ENCODE results near the gene ERC2.

The ERC2 gene

DNA sequence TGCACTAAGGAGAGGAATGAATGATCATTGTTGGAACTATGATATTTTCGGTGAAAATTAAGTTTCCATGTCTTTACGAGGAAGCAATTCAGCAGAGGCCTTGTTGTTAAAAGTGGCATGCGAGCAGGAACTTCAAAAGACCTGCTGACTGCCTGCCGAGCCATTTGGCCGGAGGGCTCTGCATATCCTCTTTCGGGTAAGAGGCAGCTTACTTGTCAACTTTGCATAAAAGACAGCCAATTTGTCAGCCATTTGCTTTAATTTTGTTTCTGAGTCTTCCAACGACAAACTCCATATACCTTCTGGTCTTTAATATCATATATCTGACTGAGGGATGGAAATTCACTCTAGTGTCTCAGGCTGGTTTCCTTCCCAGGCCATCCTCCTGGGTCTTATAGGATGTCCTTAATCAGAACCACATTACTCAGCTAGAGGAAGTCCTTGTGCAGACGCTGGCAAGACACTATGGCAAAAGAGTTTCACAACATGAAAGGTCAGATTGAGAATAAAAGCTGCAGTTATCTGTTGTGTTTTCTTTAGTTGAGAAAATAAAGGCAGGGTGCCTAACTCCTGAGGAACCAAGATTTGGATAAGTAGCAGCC, 852.5 kb downstream of the ERC2 start:
- no peak for TF ChIP-seq ZFX (IDR thresholded peaks at IDR 0.05; ENCODE audit: borderline replicate concordance)
- TF ChIP-seq, protein P1, sequence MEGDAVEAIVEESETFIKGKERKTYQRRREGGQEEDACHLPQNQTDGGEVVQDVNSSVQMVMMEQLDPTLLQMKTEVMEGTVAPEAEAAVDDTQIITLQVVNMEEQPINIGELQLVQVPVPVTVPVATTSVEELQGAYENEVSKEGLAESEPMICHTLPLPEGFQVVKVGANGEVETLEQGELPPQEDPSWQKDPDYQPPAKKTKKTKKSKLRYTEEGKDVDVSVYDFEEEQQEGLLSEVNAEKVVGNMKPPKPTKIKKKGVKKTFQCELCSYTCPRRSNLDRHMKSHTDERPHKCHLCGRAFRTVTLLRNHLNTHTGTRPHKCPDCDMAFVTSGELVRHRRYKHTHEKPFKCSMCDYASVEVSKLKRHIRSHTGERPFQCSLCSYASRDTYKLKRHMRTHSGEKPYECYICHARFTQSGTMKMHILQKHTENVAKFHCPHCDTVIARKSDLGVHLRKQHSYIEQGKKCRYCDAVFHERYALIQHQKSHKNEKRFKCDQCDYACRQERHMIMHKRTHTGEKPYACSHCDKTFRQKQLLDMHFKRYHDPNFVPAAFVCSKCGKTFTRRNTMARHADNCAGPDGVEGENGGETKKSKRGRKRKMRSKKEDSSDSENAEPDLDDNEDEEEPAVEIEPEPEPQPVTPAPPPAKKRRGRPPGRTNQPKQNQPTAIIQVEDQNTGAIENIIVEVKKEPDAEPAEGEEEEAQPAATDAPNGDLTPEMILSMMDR (IDR thresholded peaks at IDR 0.05): no peak
- no peak overlapping the region for H3K27ac ChIP-seq

DNA sequence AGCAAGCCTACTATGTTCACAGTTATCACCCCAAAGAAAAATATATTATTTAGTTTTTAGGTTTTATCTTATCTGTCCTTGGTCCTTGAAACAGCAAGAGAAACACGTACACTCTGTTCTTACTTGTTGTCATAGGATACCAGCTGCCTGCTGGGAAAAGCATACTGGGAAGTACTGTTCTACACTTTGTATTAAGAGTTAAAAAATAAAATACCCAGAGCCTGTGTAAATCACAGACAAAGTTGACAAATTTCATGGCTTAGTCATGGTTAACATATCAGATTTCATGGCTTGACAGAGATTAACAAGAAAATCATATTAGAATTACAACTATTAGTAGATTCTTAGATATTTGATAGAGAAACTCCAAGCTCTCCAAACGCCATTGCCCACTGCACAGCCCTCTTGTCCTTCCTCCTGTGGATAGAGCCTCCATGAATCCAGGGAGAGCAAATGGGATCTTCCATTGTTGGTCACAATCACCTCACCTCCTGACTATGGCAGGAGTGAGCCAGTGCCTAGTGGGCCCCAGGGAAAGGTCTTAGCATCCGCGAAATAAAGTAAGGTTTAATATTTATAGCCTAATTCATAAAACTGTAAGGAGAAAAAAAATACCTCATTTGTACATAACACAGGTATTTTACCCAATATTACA, 853.1 kb downstream of the ERC2 start:
- H3K27ac ChIP-seq: no peak overlapping the region
- no peak for TF ChIP-seq ZFX (IDR thresholded peaks at IDR 0.05; ENCODE audit: borderline replicate concordance)
- TF ChIP-seq, protein P1 (IDR thresholded peaks at IDR 0.05): no peak

DNA sequence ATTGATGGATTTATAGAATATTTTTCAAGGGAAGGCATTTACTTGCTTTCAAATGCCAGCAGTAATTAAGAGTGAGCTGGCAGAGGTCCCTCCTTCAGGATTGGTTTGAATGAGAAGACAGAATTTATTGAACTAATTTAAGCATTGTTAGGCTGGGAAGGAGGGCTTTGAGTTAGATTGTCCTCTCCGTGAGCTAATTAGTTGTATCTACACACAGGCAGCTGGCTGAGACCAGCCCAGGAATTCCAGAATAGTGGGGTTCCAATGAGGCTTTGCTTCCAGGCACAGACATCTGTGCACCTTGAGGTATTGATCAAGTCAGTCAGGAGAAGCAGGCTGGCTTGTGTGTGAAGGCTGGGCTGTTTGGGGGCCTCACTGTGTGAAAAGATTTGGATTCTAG, 857.1 kb downstream of the ERC2 start:
- TF ChIP-seq, protein P1 (IDR thresholded peaks at IDR 0.05): no peak
- no peak for TF ChIP-seq ZFX (IDR thresholded peaks at IDR 0.05; ENCODE audit: borderline replicate concordance)
- H3K27ac ChIP-seq: no peak overlapping the region

DNA sequence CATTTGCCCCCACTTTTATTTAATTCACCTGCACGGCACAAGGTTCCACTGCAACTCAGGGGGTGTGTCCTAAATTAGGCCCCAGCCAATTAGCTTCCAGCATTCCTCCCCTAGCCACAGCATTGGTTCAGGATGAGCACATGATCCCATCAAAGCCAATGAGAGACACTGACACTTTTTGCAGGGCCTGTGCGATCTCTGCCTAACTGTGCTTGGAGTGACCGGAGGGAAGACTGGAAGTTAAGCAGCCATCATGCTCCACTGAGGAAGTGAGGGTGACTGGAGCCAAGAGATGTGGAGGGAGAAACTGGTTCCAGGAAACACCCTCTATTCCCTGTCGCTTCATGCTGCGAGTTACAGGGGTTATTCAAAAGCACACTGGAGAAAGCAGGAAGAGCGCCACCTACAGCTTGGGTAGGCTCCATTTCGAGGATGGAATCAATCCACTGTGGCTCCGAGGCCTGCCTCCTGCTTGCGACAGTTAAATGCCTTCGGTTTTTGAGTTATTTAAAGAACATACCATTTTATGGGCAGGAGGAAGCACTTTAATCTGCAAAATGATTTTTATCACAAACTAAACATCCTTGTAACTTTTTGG, 858.9 kb downstream of the ERC2 start:
- TF ChIP-seq, protein P1 (IDR thresholded peaks at IDR 0.05): peak; percentile 37
- no peak for TF ChIP-seq ZFX (IDR thresholded peaks at IDR 0.05; ENCODE audit: borderline replicate concordance)
- no peak overlapping the region for H3K27ac ChIP-seq

DNA sequence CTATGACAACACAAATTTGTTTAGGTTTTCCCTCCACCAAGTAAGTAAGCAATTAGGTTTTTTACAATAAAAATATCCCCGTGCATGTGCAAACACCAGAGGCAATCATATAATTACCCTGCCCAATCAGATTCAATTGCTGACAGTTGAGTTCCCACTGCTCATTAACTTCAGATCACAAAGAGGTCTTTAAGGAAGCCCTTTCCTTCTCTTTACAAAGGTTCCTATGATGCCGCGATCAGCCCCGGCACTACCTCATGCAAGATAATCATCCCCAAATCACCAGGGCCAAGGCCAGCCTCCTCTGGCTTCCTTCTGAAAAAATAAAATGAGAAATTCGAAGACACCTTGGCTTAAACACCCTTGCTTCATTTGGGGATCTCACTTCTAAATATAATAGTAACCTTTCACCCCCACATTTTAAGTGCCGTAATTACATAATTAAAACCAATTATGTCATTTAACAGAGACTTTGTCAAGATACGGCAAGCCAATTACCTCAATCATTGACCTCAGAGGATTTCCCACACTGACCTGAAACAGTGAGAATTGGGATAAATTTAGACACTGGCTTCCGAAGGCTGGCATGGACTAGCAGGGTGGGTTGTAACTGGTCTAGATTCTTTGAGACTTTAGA, 859.8 kb downstream of the ERC2 start:
- H3K27ac ChIP-seq: no peak overlapping the region

DNA sequence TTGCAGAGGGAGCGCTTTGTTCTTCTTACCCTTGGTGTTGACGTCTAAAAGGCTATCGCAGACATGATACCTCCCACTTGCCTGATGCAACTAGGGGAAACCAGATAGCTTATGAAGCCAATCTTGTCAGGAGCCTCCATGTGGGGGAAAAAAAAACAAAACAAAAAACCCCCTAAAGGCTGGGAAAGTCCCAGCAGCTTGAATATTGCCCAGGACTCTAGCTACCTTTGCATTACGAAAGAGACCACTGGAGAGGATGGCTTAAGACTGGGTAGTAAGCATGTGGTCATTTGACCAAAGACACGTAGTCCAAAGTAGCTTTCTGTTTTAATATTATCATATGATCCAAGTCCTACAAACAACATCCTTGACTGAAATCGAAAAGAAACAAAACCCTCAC, 860.4 kb downstream of the ERC2 start:
- no peak overlapping the region for H3K27ac ChIP-seq
- no peak for TF ChIP-seq ZFX (IDR thresholded peaks at IDR 0.05; ENCODE audit: borderline replicate concordance)
- TF ChIP-seq, protein P1 (IDR thresholded peaks at IDR 0.05): no peak

More for the DNA sequence above, 859.8 kb downstream of the ERC2 start:
- TF ChIP-seq, protein P1 (IDR thresholded peaks at IDR 0.05): no peak
- no peak for TF ChIP-seq ZFX (IDR thresholded peaks at IDR 0.05; ENCODE audit: borderline replicate concordance)

All from 22Rv1 (cell line).